IPS-18c (cell line): ENCODE results near the gene SYK.
"Not testable (repeated sequence)": the region's sequence is repeated elsewhere in the genome, so short reads cannot be mapped to it uniquely, and the experiment has no call there.

Experiments used
- H3K4me3 ChIP-seq: 2 replicates; pipeline ENCODE4 v1.7.0; 2013; ENCODE audit warnings: low read depth, mild to moderate bottlenecking, low read length, moderate library complexity; ENCODE audit not compliant: insufficient read depth
- H3K9me3 ChIP-seq: one replicate; pipeline ENCODE4 v1.6.1; 2013; ENCODE audit warnings: mild to moderate bottlenecking, low read length, moderate library complexity; ENCODE audit not compliant: control insufficient read depth, insufficient read depth

SYK gene

GRCh38 chr9:90801241-90801972, at the start of gene SYK:
TSS of gene SYK (plus strand) at chr9:90801819. CDS start at chr9:90843899, 42,080 bp downstream.
- Histone ChIP-seq H3K9me3 (no peaks in the 10 kb centered on the region), H3K4me3 (peak within 1 kb of the TSS; percentile 46)

- not testable (repeated sequence) for H3K9me3 ChIP-seq, H3K4me3 ChIP-seq
Observed at GRCh38 chr9:90755514-90756371, 45.9 kb upstream of the SYK start.

GRCh38 chr9:90760577-90760976, 41.0 kb upstream of the SYK start:
- H3K4me3 ChIP-seq, H3K9me3 ChIP-seq: not testable (repeated sequence)

- Histone ChIP-seq H3K9me3 (peaks cover 10% of the 10 kb centered on the region), H3K4me3 (no peak overlapping the region)
Observed at GRCh38 chr9:90766731-90767130, 34.9 kb upstream of the SYK start.

- peaks cover 10% of the 10 kb centered on the region for H3K9me3 ChIP-seq
- no peak overlapping the region for H3K4me3 ChIP-seq
Observed at GRCh38 chr9:90767523-90768100, 34.0 kb upstream of the SYK start.

GRCh38 chr9:90770182-90770738, 31.4 kb upstream of the SYK start:
- Histone ChIP-seq H3K4me3 (no peak overlapping the region), H3K9me3 (peaks cover 7% of the 10 kb centered on the region)

GRCh38 chr9:90770927-90771326, 30.7 kb upstream of the SYK start:
- peaks cover 5% of the 10 kb centered on the region for H3K9me3 ChIP-seq
- no peak overlapping the region for H3K4me3 ChIP-seq

GRCh38 chr9:90772386-90772785, 29.2 kb upstream of the SYK start:
- H3K4me3 ChIP-seq = no peak overlapping the region
- H3K9me3 ChIP-seq = peaks cover 5% of the 10 kb centered on the region

- Histone ChIP-seq H3K9me3 (peaks cover 5% of the 10 kb centered on the region), H3K4me3 (no peak overlapping the region)
Observed at GRCh38 chr9:90773617-90774016, 28.0 kb upstream of the SYK start.

GRCh38 chr9:90774071-90774470, 27.5 kb upstream of the SYK start:
- peaks cover 3% of the 10 kb centered on the region for H3K9me3 ChIP-seq
- no peak overlapping the region for H3K4me3 ChIP-seq

- Histone ChIP-seq H3K4me3 (no peak overlapping the region), H3K9me3 (no peaks in the 10 kb centered on the region)
Observed at GRCh38 chr9:90774682-90775081, 26.9 kb upstream of the SYK start.

GRCh38 chr9:90775657-90776056, 26.0 kb upstream of the SYK start:
- no peak overlapping the region for H3K4me3 ChIP-seq
- no peaks in the 10 kb centered on the region for H3K9me3 ChIP-seq

GRCh38 chr9:90778746-90779145, 22.9 kb upstream of the SYK start:
- no peaks in the 10 kb centered on the region for H3K9me3 ChIP-seq
- no peak overlapping the region for H3K4me3 ChIP-seq

GRCh38 chr9:90783552-90783951, 18.1 kb upstream of the SYK start:
- H3K4me3 ChIP-seq = no peak overlapping the region
- no peaks in the 10 kb centered on the region for H3K9me3 ChIP-seq

- no peak overlapping the region for H3K4me3 ChIP-seq
- no peaks in the 10 kb centered on the region for H3K9me3 ChIP-seq
Observed at GRCh38 chr9:90783964-90784363, 17.7 kb upstream of the SYK start.

- Histone ChIP-seq H3K9me3 (no peaks in the 10 kb centered on the region), H3K4me3 (no peak overlapping the region)
Observed at GRCh38 chr9:90787771-90788460, 13.7 kb upstream of the SYK start.

- H3K9me3 ChIP-seq, H3K4me3 ChIP-seq: not testable (repeated sequence)
Observed at GRCh38 chr9:90788527-90788926, 13.1 kb upstream of the SYK start.
